OCI-M1 (cell line): Measurements from ENCODE around the gene FKBP1B.
"Not testable (repeated sequence)": the region's sequence is repeated elsewhere in the genome, so short reads cannot be mapped to it uniquely, and the experiment has no call there.

Experiments
- DNase-seq: peaks from one replicate; lab custom pipeline; 2025; lab: John Stamatoyannopoulos, UW

The FKBP1B gene

GRCh38 chr2:24104110-24104650 lies 54.6 kb downstream of the FKBP1B start:
- DNase-seq = no peak

GRCh38 chr2:24104906-24105305 lies 55.4 kb downstream of the FKBP1B start:
- DNase-seq = no peak

- no peak for DNase-seq
Measured at GRCh38 chr2:24105816-24106215, 56.3 kb downstream of the FKBP1B start.

- DNase-seq = no peak
Measured at GRCh38 chr2:24106786-24107185, 57.2 kb downstream of the FKBP1B start.

GRCh38 chr2:24107336-24107735 lies 57.8 kb downstream of the FKBP1B start:
- DNase-seq = no peak

GRCh38 chr2:24109431-24109830 lies 59.9 kb downstream of the FKBP1B start:
- DNase-seq = not testable (repeated sequence)

GRCh38 chr2:24110660-24111303 lies 61.2 kb downstream of the FKBP1B start:
- no peak for DNase-seq

GRCh38 chr2:24111407-24111901 lies 61.9 kb downstream of the FKBP1B start:
- DNase-seq = no peak
